GM21447 (cell line): Measurements from ENCODE around the gene CREBRF.
"Not testable (repeated sequence)": the region's sequence is repeated elsewhere in the genome, so short reads cannot be mapped to it uniquely, and the experiment has no call there.

Source experiments
- ATAC-seq: cut with Tn5 transposase; IDR thresholded peaks from one replicate; pipeline ENCODE4 v1.9.1; 2021; ENCODE audit not compliant: unreplicated experiment

CREBRF gene

DNA sequence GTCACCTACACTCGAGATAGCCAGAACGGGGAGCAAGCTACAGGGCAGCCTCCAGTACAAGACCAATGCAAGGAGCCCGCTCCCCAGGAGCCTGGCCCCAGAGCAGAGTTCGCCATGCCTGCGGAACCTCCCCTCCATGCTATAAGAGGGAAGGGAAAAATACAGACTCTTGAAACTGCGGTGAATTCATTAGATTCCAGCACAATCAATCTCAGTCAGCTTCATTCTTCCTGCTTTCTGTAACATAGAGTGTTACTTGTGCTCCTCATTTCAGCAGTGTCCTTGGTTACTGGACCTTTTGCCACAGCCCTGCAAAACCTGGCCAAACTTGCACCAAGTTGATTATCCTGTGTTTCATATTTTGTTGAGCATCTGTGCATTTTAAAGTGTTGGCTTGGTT lies 22.2 kb upstream of the CREBRF start:
- ATAC-seq, result no peak

DNA sequence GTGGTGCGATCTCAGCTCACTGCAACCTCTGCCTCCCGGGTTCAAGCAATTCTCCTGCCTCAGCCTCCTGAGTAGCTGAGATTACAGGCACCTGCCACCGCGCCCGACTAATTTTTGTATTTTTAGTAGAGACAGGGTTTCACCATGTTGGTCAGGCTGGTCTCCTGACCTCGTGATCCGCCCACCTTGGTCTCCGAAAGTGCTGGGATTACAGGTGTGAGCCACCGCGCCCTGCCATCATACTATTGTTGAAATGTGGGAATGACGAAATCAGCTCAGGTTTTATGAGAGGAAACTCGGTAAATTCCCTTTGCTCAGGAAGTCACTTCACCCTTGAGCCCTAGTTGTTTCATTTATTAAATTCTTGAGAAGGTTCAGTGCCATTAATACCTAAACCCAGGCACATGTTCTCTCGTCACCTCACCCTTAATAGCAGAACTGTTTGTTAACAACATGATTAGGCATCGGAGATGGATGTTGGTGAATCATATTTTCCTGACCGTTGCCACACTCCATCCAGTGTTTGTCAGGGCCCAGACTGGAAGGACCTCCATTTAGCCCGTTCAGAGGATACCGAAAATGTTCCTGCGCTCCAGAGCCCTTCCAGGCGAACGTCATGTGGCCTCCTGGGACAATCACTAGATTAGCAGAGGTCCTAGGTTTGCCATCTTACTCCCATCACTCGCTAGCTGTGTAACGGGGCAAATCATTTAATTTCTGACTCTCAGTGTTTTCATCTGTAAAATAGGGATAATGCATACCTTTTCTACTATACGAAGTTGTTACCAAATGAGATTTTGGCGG lies 20.0 kb upstream of the CREBRF start:
- ATAC-seq, result peak; percentile 78

DNA sequence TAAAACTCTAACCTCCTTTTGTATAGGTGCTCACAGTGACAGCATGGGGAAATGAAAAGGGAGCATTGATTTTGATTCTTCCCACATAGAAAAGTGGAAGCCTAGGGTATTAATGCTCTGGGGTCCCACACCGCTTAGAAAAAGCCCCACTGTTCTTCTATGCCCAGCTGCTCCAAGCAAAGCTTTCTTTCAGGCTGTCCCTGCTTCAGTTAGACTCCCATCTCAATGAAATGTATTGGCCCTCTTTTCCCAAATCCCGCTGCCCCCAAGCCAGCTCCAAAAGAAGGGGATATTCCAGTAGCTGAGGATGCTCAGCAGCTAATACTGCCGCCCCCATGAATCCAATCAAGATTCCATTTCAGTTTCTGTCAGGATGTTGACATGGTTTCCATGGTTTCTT lies 17.0 kb upstream of the CREBRF start:
- no peak for ATAC-seq

DNA sequence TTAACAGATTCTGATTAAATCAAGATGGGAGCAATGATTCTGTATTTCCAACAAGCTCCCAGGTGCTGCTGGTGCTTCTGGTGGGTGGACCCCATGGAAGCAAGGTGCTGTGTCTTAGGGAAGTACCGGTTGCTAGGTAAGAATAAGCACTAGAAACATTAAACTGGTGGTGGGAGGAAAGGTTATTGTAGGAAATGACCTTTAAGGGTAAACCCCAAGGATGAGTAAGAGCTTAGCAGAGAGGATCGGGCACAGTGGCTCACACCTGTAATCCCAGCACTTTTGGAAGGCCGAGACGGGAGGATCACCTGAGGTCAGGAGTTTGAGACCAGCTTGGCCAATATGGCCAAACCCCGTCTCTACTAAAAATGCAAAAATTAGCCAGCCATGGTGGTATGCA lies 16.2 kb upstream of the CREBRF start:
- ATAC-seq, result no peak

DNA sequence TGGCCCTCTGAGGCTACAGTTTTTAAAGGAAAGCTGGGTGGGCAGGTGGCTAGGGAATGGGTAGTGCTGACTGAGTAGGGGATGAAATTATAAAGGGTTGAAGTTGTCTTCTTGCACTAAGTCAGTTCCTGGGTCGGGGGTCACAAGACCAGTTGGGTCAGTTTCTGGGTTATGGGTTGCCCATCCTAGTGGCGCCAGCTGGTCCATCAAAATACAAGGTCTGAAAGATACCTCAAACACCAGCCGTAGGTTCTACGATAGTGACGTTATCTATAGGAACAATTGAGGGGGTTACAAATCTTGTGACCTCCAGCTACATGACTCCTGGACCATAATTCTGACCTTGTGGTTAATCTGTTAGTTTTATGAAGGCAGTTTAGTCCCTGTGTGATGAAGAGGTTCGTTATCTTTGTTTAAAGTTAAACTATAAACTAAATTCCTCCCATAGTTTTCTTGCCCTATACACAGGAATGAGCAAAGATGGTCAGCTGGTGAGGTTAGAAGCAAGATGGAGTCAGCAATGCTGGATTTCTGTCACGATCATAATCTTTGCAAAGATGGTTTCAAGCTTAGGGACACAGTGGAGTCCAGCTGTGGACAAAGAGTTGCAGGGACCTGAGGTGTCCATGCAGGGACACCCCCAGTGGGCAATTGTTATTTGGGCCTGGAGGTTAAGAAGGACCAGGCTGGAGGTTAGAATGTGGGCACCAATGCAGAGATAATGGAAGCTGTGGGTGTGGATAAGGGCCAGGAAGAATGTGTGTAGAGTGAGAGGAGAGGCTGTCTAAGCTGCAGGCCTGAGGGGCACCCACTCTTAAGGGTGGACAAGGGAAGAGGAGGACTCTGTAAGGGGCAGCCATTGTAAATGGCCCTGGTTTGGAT lies 14.0 kb upstream of the CREBRF start:
- no peak for ATAC-seq

DNA sequence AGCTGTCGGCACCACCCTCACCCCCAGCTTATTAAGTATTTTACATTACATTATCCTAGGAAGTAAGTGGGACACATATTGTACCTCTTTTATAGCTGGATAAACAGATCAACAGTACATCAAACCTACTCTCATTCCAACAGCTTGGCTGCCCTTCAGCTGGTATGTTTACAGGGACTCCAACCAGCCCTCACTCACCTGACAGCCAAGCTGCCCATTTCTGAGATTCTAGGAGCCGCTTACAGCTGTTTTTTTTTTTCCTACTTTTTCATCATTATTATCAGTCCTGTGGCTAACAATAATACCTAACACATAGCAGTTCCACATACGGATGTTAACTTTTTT lies 13.4 kb upstream of the CREBRF start:
- ATAC-seq, result no peak

DNA sequence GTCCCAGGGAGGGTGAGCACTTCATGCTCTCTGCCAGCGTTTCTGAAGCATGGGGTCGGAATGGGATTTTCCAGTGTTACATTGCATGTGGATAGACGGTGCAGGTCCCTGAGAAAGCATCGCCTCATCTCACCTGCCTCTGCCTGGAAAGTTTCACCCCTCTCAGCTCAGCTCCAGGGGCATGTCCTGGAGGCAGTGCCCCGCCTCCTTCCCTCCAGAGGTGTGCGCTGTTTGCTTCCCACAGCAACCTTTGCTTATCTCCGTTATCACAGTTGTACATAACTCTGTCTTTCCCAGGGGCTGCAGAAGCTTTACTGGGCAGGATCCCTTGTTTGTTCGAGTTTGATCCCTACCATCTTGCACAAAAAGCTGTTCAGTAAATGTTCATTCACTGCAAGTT lies 10.7 kb upstream of the CREBRF start:
- no peak for ATAC-seq

DNA sequence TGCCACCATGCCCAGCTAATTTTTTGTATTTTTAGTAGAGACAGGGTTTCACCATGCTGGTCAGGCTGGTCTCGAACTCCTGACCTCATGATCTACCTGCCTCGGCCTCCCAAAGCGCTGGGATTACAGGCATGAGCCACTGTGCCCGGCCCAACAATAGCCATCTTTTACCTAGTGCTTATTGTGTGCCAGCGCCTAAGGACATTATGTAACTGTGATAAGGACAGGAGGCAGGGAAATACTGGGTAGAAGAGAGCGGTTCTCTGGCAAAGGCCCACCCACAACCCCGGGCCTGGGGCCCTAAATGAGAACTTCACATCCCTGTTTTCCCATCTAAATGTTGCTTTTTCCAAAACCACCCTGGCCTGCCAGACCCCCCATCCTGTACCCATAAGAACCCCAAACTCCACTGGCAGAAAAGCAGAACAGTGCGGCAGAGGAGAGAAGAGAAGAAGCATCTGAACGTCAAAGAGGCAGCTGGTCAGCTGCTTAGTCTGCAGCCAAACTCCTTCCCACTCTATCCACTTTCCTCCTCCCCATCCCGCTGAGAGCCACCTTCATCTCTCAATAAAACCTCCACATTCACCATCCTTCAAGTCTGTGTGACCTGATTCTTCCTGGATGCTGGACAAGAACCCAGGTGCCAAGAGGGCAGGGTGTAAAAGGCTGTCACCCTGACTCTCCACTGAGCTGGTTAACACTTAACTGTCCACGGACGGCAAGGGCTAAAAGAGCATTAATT lies 8.9 kb upstream of the CREBRF start:
- ATAC-seq, result not testable (repeated sequence)

DNA sequence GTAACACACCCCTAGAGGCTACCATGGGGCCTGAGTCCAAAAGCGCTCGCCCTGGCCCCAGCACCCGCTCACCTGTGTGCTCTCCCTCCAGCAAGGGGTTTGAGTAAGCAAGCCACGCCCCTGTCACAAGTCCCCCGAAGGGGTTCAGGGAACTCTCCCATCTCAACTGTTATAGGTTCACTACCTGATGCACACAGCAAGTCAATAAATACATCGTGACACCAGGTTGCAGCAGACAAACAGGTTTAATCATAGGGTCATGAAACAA lies 8.4 kb upstream of the CREBRF start:
- ATAC-seq, result no peak

DNA sequence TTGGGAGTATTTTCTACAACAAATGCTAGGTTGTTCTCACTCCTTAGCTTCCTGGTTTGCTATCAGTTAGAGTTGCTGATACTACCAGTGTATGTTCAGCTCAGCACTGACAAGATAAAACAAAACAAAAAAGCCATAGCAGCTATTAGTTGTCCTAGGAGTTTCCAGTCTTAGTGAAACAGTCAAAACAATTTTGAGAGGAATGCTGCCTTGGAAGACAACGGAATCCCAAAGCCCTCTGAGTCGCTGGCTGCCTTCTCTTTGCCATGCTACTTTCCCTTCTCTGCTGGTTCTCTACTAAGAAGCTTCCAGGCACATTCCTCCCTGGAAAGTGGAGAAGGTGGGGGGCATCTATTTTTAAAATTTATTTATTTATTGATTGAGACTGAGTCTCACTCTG lies 5.4 kb upstream of the CREBRF start:
- ATAC-seq, result no peak

DNA sequence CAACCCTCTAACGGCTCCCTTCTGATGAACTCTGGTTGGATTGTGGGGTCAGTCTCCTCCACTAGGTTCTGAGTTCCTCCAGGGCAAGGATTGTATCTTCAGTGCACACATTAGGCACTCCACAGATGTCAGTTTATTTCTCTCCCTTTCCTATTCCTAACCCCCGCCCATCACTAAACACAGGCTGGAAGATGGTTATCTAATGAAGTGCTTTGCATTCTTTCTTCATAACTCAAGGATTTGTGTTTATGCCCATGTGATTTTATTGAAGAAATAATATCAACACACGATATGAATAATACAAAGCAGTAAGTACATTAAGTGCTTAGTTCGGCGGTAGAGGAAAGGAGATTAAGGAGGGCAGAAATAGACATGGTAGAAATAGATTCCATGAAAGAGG lies 4.4 kb upstream of the CREBRF start:
- no peak for ATAC-seq

DNA sequence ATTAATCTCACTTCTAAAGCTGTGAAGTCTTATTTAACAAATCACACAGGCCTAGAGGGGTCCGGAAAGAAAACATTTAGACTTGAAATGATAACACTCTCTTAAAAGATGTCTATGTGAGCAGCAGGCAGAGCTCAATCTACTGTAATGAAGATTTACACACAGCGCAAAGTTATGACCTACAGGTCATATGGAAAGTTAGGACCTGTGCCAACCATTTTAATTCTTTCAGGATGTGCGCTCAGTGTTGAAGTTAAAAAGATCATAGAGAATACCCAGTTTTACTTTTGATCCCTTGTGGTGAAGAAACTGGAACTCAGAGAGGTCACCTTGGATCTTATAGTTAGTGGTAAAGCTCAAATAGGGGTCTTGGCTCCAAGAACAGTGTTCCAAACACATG lies 3.1 kb upstream of the CREBRF start:
- no peak for ATAC-seq

DNA sequence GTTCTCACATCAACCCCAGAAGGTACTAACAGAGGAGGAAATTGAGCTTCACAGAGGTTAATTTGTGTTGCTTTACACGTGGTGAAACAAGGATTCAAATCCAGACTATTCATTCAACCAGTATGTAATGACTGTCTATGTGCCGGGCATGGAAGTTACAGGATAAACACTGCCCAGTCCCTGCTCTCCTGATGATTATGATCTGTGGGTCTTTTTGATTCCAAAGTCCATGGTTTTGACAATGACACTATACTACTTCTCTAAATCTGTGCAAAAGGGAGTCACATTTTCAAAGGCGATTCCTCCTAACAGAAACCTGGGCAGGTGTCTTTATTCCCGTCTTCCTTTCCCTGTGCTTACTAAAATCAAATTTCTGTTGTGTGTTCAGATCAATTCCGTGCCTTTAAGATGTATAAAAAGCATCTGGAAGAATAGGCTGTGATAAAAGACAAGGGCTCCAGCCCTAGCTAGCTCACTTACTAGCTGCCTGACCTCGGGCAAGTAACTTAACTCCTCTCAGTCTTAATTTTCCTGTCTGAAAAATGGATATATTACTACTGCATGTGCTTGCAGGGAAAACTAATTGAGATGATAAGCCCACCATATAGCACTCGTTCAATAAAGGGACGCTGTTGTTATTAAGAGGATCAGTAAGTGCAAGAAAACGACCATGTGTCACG lies 970 bp upstream of the CREBRF start:
- no peak for ATAC-seq

DNA sequence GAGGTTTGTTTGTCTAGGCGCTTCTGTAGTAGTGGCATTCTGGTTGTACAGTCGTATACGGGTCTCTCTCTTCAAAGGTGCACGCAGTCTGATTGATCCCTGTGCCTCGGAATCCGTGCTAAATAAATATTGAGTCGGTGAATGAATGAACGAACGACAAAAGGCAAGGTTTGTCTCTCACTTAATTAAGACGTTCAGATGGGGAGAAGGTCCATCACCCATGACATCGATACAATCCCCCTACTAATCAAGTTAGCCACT lies 500 bp upstream of the CREBRF start:
- no peak for ATAC-seq

DNA sequence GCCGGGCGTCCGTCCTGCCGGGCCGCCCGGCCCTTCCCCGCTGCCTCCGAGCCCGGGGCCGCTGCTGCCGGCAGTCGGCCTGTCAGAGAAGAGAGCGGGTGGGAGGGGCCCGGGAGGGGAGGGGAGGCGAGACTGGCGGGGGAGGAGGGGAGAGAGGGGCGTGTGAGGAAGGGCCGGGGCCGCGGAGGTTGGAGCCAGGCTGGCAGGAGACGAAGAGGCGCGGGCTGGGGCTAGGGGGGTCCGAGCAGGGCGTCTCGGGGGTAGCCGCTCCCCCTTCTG lies 570 bp downstream of the CREBRF start:
- ATAC-seq, result peak; percentile 33

DNA sequence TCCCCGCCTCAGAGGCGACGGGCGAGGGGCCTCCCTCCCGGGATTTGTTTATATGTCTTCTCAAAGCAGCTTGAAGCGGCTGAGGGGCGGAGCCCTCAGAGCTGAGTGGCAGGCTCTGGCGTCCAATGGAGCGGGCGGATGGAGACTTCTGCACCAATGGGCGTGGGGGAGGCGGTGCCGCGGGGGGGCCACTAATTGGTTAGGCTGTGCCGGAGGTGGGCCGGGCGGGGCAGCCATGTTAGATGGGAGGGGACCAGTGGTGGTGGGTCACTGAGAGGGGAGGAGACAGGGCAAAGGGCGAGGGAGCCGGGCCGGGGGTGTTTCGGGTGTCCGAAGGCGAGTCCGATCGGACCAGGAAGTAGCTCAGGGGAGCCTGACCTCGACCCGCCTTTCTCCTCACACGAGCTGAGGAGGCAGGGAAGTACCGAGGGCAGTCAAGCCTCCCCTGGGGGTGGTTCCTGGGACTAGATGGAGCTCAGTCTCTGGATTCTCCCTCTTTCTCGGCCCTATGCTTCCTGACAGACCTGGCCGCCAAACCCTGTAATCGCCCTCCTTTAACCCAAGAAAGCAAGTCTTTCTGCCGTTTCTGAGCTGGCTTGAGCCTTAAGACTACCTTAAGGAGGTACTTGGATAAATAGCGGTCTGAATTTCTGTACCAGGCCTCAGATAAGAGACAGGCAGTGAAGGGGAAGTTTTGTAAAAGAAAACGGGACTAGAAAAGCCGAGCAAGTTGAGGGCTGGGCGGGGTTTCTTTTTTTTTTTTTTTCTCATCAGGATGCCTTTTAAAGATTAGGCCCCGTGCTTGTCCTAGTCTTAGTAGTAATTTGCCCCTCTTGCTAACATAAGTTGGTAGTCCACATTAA lies 1.1 kb downstream of the CREBRF start:
- peak; percentile 70 for ATAC-seq

DNA sequence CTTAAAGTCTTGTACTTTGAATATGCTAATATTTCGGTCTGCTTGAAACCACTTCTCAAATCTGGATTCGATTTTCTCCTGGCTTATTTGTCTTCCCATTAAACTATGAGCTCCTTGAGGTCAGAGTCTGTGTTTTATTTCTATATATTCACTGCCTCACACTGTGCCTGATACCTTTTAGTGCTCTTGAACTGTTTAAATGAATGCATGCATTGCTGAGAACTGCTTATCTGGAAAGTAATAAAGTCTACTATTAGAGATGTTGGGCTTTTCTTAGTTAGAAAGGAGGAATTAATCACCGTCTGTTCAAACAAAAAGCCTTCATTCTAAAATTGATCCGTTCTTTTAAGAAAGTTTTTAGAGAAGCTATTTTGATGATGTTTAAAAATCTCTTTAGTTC lies 6.0 kb downstream of the CREBRF start:
- no peak for ATAC-seq

DNA sequence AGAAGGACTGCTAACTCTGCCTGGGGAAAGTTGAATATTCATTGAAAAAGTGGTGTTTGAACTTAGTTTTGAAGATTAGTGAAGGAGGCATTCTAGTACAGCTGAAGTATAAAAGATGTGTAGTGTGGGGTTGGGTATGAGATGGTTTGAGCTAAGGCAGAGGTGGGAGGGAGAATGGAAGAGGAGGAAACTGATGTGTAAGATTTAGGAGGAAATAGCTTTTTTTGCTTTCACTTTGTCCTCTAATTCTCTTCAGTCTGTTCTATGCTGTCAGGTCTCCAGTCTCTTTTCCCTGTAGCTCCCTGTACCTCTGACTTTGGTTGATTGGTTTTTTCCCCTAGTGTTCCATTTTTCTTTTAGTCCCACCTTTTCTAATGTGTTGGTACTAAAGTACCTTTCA lies 9.0 kb downstream of the CREBRF start:
- peak; percentile 65 for ATAC-seq

DNA sequence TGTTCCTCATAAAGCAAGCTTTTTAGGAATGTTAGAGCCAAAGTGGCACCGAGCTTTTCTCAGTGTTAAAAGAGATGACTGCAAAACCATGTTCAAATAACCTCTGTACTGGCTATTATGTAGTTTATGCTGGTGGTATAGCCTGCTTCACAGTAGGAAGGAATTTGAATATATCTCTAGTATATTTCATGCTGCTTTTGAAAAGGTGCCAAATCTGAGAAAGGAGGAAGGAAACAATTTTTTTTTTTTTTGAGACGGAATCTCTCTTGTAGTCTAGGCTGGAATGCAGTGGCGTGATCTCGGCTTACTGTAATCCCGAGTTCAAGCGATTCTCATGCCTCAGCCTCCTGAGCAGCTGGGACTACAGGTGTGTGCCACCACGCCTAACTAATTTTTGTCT lies 13.5 kb downstream of the CREBRF start:
- ATAC-seq, result no peak

DNA sequence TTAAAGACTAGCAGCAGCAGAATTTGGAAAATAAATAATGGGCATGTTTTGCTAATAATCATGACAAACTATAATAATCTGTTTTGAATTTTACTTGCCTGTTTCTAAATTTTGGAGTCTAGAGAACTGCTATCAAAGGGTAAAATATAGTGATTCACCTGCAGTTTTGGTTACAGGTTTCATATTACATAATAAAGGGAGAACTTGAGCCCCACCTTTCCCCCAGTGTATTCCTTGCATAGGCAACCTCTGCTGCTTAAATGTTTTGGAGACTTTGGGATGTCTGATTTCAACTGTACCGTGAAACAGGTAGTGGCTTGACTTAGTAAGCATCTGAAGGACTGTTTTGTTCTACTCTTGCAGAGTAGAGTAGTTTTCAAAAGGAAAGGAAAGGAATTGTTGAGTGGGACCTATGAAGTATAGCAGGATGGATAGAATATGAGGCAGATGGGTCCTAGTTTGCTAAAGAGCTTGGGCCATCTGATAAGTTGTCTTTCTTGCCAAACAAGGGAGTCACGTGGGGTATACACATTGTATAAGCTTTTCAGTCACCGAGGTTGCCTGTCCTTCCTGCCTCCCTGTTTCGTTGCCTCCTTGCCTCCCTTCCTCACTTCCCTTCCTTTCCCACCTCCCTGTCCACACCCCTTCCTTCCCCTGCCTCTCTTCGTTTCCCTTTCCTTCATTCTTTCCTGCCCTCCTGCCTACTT lies 19.1 kb downstream of the CREBRF start:
- no peak for ATAC-seq
